ENCODE measurements around the gene UGGT2. TPM values are rescaled to one million over a fixed set of nuclear protein-coding genes. Genes with fewer than 3 reads are reported as not detected.

The UGGT2 gene
- total and polyA plus RNA-seq, 9 of the 15 experiments (the other 6 are each of a cell fraction or from before 2014, with no cell fraction given): 3.5 to 24.5 (median 18.3) TPM

DNA sequence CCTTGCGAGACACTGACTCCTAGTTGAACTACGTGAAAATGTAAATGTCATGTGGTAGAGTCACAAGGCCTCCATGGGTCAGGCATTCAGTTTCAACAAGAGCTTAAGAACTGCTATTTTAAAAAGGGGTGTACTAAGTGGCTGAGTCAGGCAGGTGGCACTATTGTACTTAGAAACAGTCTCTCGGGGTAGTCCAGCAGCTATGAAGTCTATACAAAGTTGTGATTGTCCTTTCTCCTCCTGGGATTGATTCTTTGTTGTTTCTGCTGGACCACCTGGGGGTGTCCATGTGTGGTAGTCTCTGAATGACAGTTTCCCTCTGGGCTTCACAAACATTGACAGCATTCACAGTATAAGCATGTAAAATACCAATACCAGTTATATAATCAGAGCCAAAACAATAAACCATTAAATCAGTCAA lies 33.0 kb downstream of the UGGT2 start (continued):
- TF ChIP-seq, protein P1, sequence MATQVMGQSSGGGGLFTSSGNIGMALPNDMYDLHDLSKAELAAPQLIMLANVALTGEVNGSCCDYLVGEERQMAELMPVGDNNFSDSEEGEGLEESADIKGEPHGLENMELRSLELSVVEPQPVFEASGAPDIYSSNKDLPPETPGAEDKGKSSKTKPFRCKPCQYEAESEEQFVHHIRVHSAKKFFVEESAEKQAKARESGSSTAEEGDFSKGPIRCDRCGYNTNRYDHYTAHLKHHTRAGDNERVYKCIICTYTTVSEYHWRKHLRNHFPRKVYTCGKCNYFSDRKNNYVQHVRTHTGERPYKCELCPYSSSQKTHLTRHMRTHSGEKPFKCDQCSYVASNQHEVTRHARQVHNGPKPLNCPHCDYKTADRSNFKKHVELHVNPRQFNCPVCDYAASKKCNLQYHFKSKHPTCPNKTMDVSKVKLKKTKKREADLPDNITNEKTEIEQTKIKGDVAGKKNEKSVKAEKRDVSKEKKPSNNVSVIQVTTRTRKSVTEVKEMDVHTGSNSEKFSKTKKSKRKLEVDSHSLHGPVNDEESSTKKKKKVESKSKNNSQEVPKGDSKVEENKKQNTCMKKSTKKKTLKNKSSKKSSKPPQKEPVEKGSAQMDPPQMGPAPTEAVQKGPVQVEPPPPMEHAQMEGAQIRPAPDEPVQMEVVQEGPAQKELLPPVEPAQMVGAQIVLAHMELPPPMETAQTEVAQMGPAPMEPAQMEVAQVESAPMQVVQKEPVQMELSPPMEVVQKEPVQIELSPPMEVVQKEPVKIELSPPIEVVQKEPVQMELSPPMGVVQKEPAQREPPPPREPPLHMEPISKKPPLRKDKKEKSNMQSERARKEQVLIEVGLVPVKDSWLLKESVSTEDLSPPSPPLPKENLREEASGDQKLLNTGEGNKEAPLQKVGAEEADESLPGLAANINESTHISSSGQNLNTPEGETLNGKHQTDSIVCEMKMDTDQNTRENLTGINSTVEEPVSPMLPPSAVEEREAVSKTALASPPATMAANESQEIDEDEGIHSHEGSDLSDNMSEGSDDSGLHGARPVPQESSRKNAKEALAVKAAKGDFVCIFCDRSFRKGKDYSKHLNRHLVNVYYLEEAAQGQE (IDR thresholded peaks at IDR 0.05; ENCODE audit: borderline replicate concordance): peak; percentile 19; the same call in 1 of the 2 replicates
- TF ChIP-seq, protein P1 (CRISPR knock-in tag; IDR thresholded peaks at IDR 0.05; ENCODE audit: low read depth): no peak
- TF ChIP-seq, protein P2, sequence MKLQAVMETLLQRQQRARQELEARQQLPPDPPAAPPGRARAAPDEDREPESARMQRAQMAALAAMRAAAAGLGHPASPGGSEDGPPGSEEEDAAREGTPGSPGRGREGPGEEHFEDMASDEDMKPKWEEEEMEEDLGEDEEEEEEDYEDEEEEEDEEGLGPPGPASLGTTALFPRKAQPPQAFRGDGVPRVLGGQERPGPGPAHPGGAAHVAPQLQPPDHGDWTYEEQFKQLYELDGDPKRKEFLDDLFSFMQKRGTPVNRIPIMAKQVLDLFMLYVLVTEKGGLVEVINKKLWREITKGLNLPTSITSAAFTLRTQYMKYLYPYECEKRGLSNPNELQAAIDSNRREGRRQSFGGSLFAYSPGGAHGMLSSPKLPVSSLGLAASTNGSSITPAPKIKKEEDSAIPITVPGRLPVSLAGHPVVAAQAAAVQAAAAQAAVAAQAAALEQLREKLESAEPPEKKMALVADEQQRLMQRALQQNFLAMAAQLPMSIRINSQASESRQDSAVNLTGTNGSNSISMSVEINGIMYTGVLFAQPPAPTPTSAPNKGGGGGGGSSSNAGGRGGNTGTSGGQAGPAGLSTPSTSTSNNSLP (IDR thresholded peaks at IDR 0.05; ENCODE audit: borderline replicate concordance, low read depth, low read length): no peak
- TF ChIP-seq SRF (CRISPR knock-in tag; IDR thresholded peaks at IDR 0.05): no peak
- no peak for TF ChIP-seq ZNF3 (CRISPR knock-in tag; IDR thresholded peaks at IDR 0.05)
- no peak for TF ChIP-seq GABPB1 (CRISPR knock-in tag; IDR thresholded peaks at IDR 0.05)
- TF ChIP-seq NONO (IDR thresholded peaks at IDR 0.05; ENCODE audit: low read depth in 2 of 2, low read length in 1 of 2): no peak
- TF ChIP-seq, protein P3, sequence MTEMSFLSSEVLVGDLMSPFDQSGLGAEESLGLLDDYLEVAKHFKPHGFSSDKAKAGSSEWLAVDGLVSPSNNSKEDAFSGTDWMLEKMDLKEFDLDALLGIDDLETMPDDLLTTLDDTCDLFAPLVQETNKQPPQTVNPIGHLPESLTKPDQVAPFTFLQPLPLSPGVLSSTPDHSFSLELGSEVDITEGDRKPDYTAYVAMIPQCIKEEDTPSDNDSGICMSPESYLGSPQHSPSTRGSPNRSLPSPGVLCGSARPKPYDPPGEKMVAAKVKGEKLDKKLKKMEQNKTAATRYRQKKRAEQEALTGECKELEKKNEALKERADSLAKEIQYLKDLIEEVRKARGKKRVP (CRISPR knock-in tag; IDR thresholded peaks at IDR 0.05): no peak
- TF ChIP-seq U2AF2 (optimal IDR thresholded peaks at IDR 0.05; ENCODE audit: low read depth, low read length): no peak
- no peak for TF ChIP-seq ZNF507 (tag; conservative IDR thresholded peaks at IDR 0.05)
- TF ChIP-seq ZNF239 (CRISPR knock-in tag; IDR thresholded peaks at IDR 0.05): no peak
- TF ChIP-seq, protein P4, sequence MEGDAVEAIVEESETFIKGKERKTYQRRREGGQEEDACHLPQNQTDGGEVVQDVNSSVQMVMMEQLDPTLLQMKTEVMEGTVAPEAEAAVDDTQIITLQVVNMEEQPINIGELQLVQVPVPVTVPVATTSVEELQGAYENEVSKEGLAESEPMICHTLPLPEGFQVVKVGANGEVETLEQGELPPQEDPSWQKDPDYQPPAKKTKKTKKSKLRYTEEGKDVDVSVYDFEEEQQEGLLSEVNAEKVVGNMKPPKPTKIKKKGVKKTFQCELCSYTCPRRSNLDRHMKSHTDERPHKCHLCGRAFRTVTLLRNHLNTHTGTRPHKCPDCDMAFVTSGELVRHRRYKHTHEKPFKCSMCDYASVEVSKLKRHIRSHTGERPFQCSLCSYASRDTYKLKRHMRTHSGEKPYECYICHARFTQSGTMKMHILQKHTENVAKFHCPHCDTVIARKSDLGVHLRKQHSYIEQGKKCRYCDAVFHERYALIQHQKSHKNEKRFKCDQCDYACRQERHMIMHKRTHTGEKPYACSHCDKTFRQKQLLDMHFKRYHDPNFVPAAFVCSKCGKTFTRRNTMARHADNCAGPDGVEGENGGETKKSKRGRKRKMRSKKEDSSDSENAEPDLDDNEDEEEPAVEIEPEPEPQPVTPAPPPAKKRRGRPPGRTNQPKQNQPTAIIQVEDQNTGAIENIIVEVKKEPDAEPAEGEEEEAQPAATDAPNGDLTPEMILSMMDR (IDR thresholded peaks at IDR 0.05 in 2 of 3, conservative IDR thresholded peaks at IDR 0.05 in 1 of 3; ENCODE audit: insufficient read depth in 2 of 3, low read depth in 1 of 3, low read length in 3 of 3): peak; percentile 34 to 73 (median 48); a peak in 4 of 6 replicates
- TF ChIP-seq, protein P5, sequence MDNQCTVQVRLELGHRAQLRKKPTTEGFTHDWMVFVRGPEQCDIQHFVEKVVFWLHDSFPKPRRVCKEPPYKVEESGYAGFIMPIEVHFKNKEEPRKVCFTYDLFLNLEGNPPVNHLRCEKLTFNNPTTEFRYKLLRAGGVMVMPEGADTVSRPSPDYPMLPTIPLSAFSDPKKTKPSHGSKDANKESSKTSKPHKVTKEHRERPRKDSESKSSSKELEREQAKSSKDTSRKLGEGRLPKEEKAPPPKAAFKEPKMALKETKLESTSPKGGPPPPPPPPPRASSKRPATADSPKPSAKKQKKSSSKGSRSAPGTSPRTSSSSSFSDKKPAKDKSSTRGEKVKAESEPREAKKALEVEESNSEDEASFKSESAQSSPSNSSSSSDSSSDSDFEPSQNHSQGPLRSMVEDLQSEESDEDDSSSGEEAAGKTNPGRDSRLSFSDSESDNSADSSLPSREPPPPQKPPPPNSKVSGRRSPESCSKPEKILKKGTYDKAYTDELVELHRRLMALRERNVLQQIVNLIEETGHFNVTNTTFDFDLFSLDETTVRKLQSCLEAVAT (IDR thresholded peaks at IDR 0.05): no peak
